Nephron progenitor cell (in vitro differentiated cells): Measurements from ENCODE around the gene RARS2.

Experiments
- DNase-seq: peaks from one replicate; pipeline ENCODE4 v3.0.0; 2021
- H3K27ac Mint-ChIP-seq: 2 replicates; pipeline ENCODE4 v1.8.0; 2021; ENCODE audit warnings: mild to moderate bottlenecking, moderate library complexity, mixed read lengths
- H3K27me3 Mint-ChIP-seq: 2 replicates; pipeline ENCODE4 v1.8.0; 2021; ENCODE audit warnings: mild to moderate bottlenecking, low read depth, mixed read lengths; ENCODE audit not compliant: poor library complexity
- H3K36me3 Mint-ChIP-seq: 2 replicates; pipeline ENCODE4 v1.8.0; 2021; ENCODE audit warnings: low read depth, mixed read lengths
- H3K4me1 Mint-ChIP-seq: 2 replicates; pipeline ENCODE4 v1.8.0; 2021; ENCODE audit warnings: mixed read lengths
- H3K4me3 Mint-ChIP-seq: 2 replicates; pipeline ENCODE4 v1.8.0; 2021; ENCODE audit warnings: mild to moderate bottlenecking, moderate library complexity, mixed read lengths
- H3K9me3 Mint-ChIP-seq: 2 replicates; pipeline ENCODE4 v1.8.0; 2021; ENCODE audit warnings: mild to moderate bottlenecking, moderate library complexity, mixed read lengths
- CTCF ChIP-seq: fragments of 200-600 bp; sonication (generic); IDR thresholded peaks from 2 replicates; pipeline ENCODE4 v1.5.0; 2021; ENCODE audit warnings: antibody characterized with exemption

The RARS2 gene

GRCh38 chr6:87518453-87518852 lies 71.3 kb downstream of the RARS2 start:
- Mint-ChIP-seq H3K27ac (no peak overlapping the region), H3K4me3 (no peak overlapping the region), H3K4me1 (no peaks in the 10 kb centered on the region), H3K9me3 (no peaks in the 10 kb centered on the region), H3K27me3 (peaks cover 4% of the 10 kb centered on the region), H3K36me3 (peaks cover 64% of the 10 kb centered on the region)
- TF ChIP-seq CTCF, result no peak
- DNase-seq, result no peak

GRCh38 chr6:87514831-87515230 lies 75.0 kb downstream of the RARS2 start:
- Mint-ChIP-seq H3K9me3 (no peaks in the 10 kb centered on the region), H3K27ac (no peak overlapping the region), H3K4me1 (no peaks in the 10 kb centered on the region), H3K27me3 (peaks cover 4% of the 10 kb centered on the region), H3K4me3 (no peak overlapping the region), H3K36me3 (peaks cover 55% of the 10 kb centered on the region)
- TF ChIP-seq CTCF, result no peak
- DNase-seq, result no peak

GRCh38 chr6:87504441-87504840 lies 85.3 kb downstream of the RARS2 start:
- no peaks in the 10 kb centered on the region for H3K27me3 Mint-ChIP-seq
- peaks cover 27% of the 10 kb centered on the region for H3K36me3 Mint-ChIP-seq
- H3K27ac Mint-ChIP-seq, result peak overlapping the region; percentile 1
- no peak for DNase-seq
- no peaks in the 10 kb centered on the region for H3K4me1 Mint-ChIP-seq
- H3K9me3 Mint-ChIP-seq, result no peaks in the 10 kb centered on the region
- no peak for TF ChIP-seq CTCF
- H3K4me3 Mint-ChIP-seq, result no peak overlapping the region

GRCh38 chr6:87501809-87502572 lies 87.8 kb downstream of the RARS2 start:
- DNase-seq, result no peak
- no peak for TF ChIP-seq CTCF
- no peaks in the 10 kb centered on the region for H3K4me1 Mint-ChIP-seq
- H3K9me3 Mint-ChIP-seq, result no peaks in the 10 kb centered on the region
- H3K27ac Mint-ChIP-seq, result peak overlapping the region; percentile 3
- peaks cover 31% of the 10 kb centered on the region for H3K36me3 Mint-ChIP-seq
- no peaks in the 10 kb centered on the region for H3K27me3 Mint-ChIP-seq
- H3K4me3 Mint-ChIP-seq, result no peak overlapping the region

- TF ChIP-seq CTCF, result no peak
- Mint-ChIP-seq H3K4me1 (no peaks in the 10 kb centered on the region), H3K27ac (no peak overlapping the region), H3K9me3 (no peaks in the 10 kb centered on the region), H3K36me3 (peaks cover 19% of the 10 kb centered on the region), H3K27me3 (no peaks in the 10 kb centered on the region), H3K4me3 (no peak overlapping the region)
- no peak for DNase-seq
Observed at GRCh38 chr6:87498048-87498447, 91.7 kb downstream of the RARS2 start.
